Urinary bladder (tissue), 4 donors: ENCODE results near the gene METRN. TPM values are rescaled to one million over a fixed set of nuclear protein-coding genes. Genes with fewer than 3 reads are reported as not detected.

Experiments used
- DNase-seq: peaks from one replicate; pipeline ENCODE4 v3.0.0-alpha.2; 2015; ENCODE audit errors: extremely low spot score
- H3K27ac ChIP-seq: one replicate; pipeline ENCODE4 v1.5.1; 2013; ENCODE audit warnings: low read depth, mild to moderate bottlenecking, moderate library complexity
- H3K36me3 ChIP-seq: one replicate; pipeline ENCODE4 v1.6.1; 2013; ENCODE audit warnings: mild to moderate bottlenecking, moderate library complexity; ENCODE audit not compliant: insufficient read depth
- H3K4me1 ChIP-seq: one replicate; pipeline ENCODE4 v1.6.1; 2013; ENCODE audit warnings: mild to moderate bottlenecking, moderate library complexity; ENCODE audit not compliant: insufficient read depth
- H3K4me3 ChIP-seq: one replicate; pipeline ENCODE4 v1.5.1; 2013; ENCODE audit warnings: low read depth, low read length
- WGBS: extraction: QIAGEN DNeasy Blood & Tissue Kit; methylation state at CpG from one replicate; pipeline ENCODE4 v1.1.7; 2013; 5-methylcytosine and 5-hydroxymethylcytosine counted together
- polyA plus RNA-seq: library from polyadenylated mRNA; stranded (reverse); fragments of 200-250 nt; gene quantifications from one replicate; pipeline ENCODE4 v1.2.3, GENCODE V29; 2013
- total RNA-seq: library from RNA; depleted of rRNA; stranded (reverse); fragments of >200 nt; gene quantifications from one replicate; pipeline ENCODE4 v1.2.3, GENCODE V29; 2014
- donor health status: healthy with polysubstance abuse.
- donor health status: healthy.

The METRN gene
- total RNA-seq = 14.5 TPM
- 42.9 TPM for polyA plus RNA-seq

GRCh38 chr16:714558-715476 is at the start of gene METRN:
Gene METRN (plus strand): TSS chr16:715118. CDS start chr16:715290, 172 bp downstream.
- no peak for DNase-seq
- Histone ChIP-seq H3K4me3 (peak within 1 kb of the TSS; percentile 70), H3K36me3 (no peaks in the 10 kb centered on the region), H3K4me1 (peaks cover 5% of the 10 kb centered on the region), H3K27ac (no peak within 1 kb of the TSS)
- WGBS = 5% methylated on average over 108 of the region's 108 CpGs

GRCh38 chr16:666572-666971 is 48.3 kb upstream of the METRN start:
- Histone ChIP-seq H3K4me1 (no peaks in the 10 kb centered on the region), H3K27ac (no peak overlapping the region), H3K4me3 (no peak overlapping the region), H3K36me3 (no peaks in the 10 kb centered on the region)
- DNase-seq = no peak
- whole genome bisulfite sequencing = 87% methylated on average over 13 of the region's 13 CpGs

- no peak overlapping the region for H3K27ac ChIP-seq
- H3K4me1 ChIP-seq = no peaks in the 10 kb centered on the region
- DNase-seq = no peak
- H3K36me3 ChIP-seq = no peaks in the 10 kb centered on the region
- no peak overlapping the region for H3K4me3 ChIP-seq
- WGBS = 81% methylated on average over 22 of the region's 22 CpGs
Observed at GRCh38 chr16:667113-667779, 47.7 kb upstream of the METRN start.

- peak within 1 kb of the TSS; percentile 51 for H3K27ac ChIP-seq
- H3K4me3 ChIP-seq = peak within 1 kb of the TSS; percentile 87
- no peaks in the 10 kb centered on the region for H3K36me3 ChIP-seq
- peak; percentile 58 for DNase-seq
- H3K4me1 ChIP-seq = no peaks in the 10 kb centered on the region
- under 1% methylated on average over 78 of the region's 78 CpGs for WGBS
Observed at GRCh38 chr16:667780-668518, 47.0 kb upstream of the METRN start, which contains the start of gene RHOT2. Gene RHOT2 (plus strand): TSS chr16:668132. CDS start chr16:668200, 68 bp downstream.

- Histone ChIP-seq H3K27ac (peak overlapping the region; percentile 51), H3K4me1 (no peaks in the 10 kb centered on the region)
- 9% methylated on average over 50 of the region's 50 CpGs for WGBS
Observed at GRCh38 chr16:668519-669171, 46.3 kb upstream of the METRN start.

GRCh38 chr16:669666-670065 is 45.3 kb upstream of the METRN start:
- 92% methylated on average over 13 of the region's 13 CpGs for WGBS

More at GRCh38 chr16:668519-669171, 46.3 kb upstream of the METRN start:
- H3K36me3 ChIP-seq = no peaks in the 10 kb centered on the region
- peak overlapping the region; percentile 87 for H3K4me3 ChIP-seq
- no peak for DNase-seq

GRCh38 chr16:670485-671352 is 44.2 kb upstream of the METRN start:
- 91% methylated on average over 52 of the region's 52 CpGs for WGBS
- no peak for DNase-seq
- Histone ChIP-seq H3K4me3 (no peak overlapping the region), H3K4me1 (no peaks in the 10 kb centered on the region), H3K36me3 (no peaks in the 10 kb centered on the region), H3K27ac (no peak overlapping the region)

More at GRCh38 chr16:669666-670065, 45.3 kb upstream of the METRN start:
- H3K27ac ChIP-seq = no peak overlapping the region
- H3K36me3 ChIP-seq = no peaks in the 10 kb centered on the region
- no peaks in the 10 kb centered on the region for H3K4me1 ChIP-seq
- no peak overlapping the region for H3K4me3 ChIP-seq
- no peak for DNase-seq

GRCh38 chr16:671353-672131 is 43.4 kb upstream of the METRN start:
- Histone ChIP-seq H3K4me3 (no peak overlapping the region), H3K36me3 (no peaks in the 10 kb centered on the region), H3K4me1 (no peaks in the 10 kb centered on the region), H3K27ac (no peak overlapping the region)
- no peak for DNase-seq
- WGBS = 86% methylated on average over 40 of the region's 40 CpGs

GRCh38 chr16:672371-672770 is 42.5 kb upstream of the METRN start:
- H3K4me3 ChIP-seq = no peak overlapping the region
- no peaks in the 10 kb centered on the region for H3K4me1 ChIP-seq

GRCh38 chr16:672851-673250 is 42.1 kb upstream of the METRN start:
- Histone ChIP-seq H3K36me3 (no peaks in the 10 kb centered on the region), H3K4me3 (no peak overlapping the region), H3K4me1 (no peaks in the 10 kb centered on the region), H3K27ac (no peak overlapping the region)
- DNase-seq = no peak
- whole genome bisulfite sequencing = 92% methylated on average over 21 of the region's 21 CpGs

More at GRCh38 chr16:672371-672770, 42.5 kb upstream of the METRN start:
- WGBS = 91% methylated on average over 19 of the region's 19 CpGs
- Histone ChIP-seq H3K27ac (no peak overlapping the region), H3K36me3 (no peaks in the 10 kb centered on the region)
- no peak for DNase-seq

GRCh38 chr16:673399-673991 is 41.4 kb upstream of the METRN start:
- no peak overlapping the region for H3K4me3 ChIP-seq
- H3K4me1 ChIP-seq = no peaks in the 10 kb centered on the region
- H3K27ac ChIP-seq = no peak overlapping the region
- 91% methylated on average over 18 of the region's 18 CpGs for WGBS
- DNase-seq = no peak
- H3K36me3 ChIP-seq = no peaks in the 10 kb centered on the region
